CD4-positive, alpha-beta T cell (primary cell): ENCODE results near the gene GLP2R. TPM values are rescaled to one million over a fixed set of nuclear protein-coding genes. Genes with fewer than 3 reads are reported as not detected.

Source experiments
- ATAC-seq: fragments of 200-7000 bp; cut with Tn5 transposase; one replicate; pipeline ENCODE4 v1.10.0; 2022; ENCODE audit warnings: mild to moderate bottlenecking; ENCODE audit not compliant: poor library complexity
- CTCF ChIA-PET: fragments of 350-600 bp; sonication (Branson Sonifier 250); formaldehyde crosslinking; loops from one replicate; lab custom pipeline; 2021; ENCODE audit warnings: antibody characterized with exemption, inconsistent platforms; lab: Charles Lee
- POLR2A ChIA-PET: fragments of 350-600 bp; sonication (Branson Sonifier 250); formaldehyde crosslinking; loops from one replicate; lab custom pipeline; 2021; ENCODE audit warnings: antibody characterized with exemption, inconsistent platforms; lab: Charles Lee
- DNase-seq, 14 experiments: peaks; one replicate each; pipeline ENCODE4 v3.0.0-alpha.2; 2013 to 2020; ENCODE audit warnings: mixed read lengths in 2 of 14
- H3K27ac ChIP-seq, 2 donors: one replicate each; pipeline versions ENCODE4 v1.5.1 to v1.7.0; 2013; ENCODE audit warnings: low read length in 2 of 2, low read depth in 1 of 2, mild to moderate bottlenecking in 1 of 2
- H3K27me3 ChIP-seq, 2 experiments: 1 replicate in 1 of 2; 2 replicates in 1 of 2; pipeline versions ENCODE4 v1.6.1 to v1.7.0; 2013; ENCODE audit warnings: low read length in 2 of 2, control low read depth in 1 of 2, mild to moderate bottlenecking in 1 of 2, moderate library complexity in 1 of 2; ENCODE audit not compliant: insufficient read depth in 2 of 2, control insufficient read depth in 1 of 2
- H3K36me3 ChIP-seq: one replicate; pipeline ENCODE4 v1.6.1; 2013; ENCODE audit warnings: low read length, control low read depth; ENCODE audit not compliant: insufficient read depth
- H3K4me1 ChIP-seq: one replicate; pipeline ENCODE4 v1.6.1; 2013; ENCODE audit warnings: low read length, control low read depth; ENCODE audit not compliant: insufficient read depth
- H3K4me3 ChIP-seq: one replicate; pipeline ENCODE4 v1.5.1; 2013; ENCODE audit warnings: mild to moderate bottlenecking, low read length, moderate library complexity
- H3K9me3 ChIP-seq, 2 experiments: 1 replicate in 1 of 2; 2 replicates in 1 of 2; pipeline versions ENCODE4 v1.6.1 to v1.7.0; 2013; ENCODE audit warnings: low read length in 2 of 2, mild to moderate bottlenecking in 2 of 2, control low read depth in 1 of 2, moderate library complexity in 1 of 2; ENCODE audit not compliant: control insufficient read depth in 1 of 2, insufficient read depth in 1 of 2
- H3K27ac Mint-ChIP-seq: one replicate; pipeline ENCODE4 v1.8.0; 2020; ENCODE audit warnings: mixed read lengths
- H3K27me3 Mint-ChIP-seq: one replicate; pipeline ENCODE4 v1.8.0; 2021; ENCODE audit warnings: mixed read lengths
- H3K36me3 Mint-ChIP-seq: one replicate; pipeline ENCODE4 v1.8.0; 2021; ENCODE audit warnings: low read depth, mixed read lengths
- H3K4me1 Mint-ChIP-seq: one replicate; pipeline ENCODE4 v1.8.0; 2021; ENCODE audit warnings: low read depth, mixed read lengths
- H3K4me3 Mint-ChIP-seq: one replicate; pipeline ENCODE4 v1.8.0; 2020; ENCODE audit warnings: mild to moderate bottlenecking, mixed read lengths
- H3K9me3 Mint-ChIP-seq: one replicate; pipeline ENCODE4 v1.8.0; 2020; ENCODE audit warnings: mixed read lengths
- intact Hi-C, 2 experiments: fragments of 100-400 bp; cut with DNase I in 1 of 2; cut with micrococcal nuclease in 1 of 2; formaldehyde crosslinking; loops; one replicate each; pipeline versions ENCODE4 v1.15.1 to v1.9.0; 2023 to 2025; cut with DNase I, micrococcal nuclease
- total RNA-seq, 174 experiments: library from RNA in 2 of 174; stranded (reverse) in 2 of 174; gene quantifications; one replicate each; pipeline ENCODE4 v1.2.3 and lab custom pipeline; 2021 to 2026
- TF ChIP-seq, protein P1 (sequence below): fragments of 200-600 bp; IDR thresholded peaks from one replicate; pipeline ENCODE4 v1.8.0; 2022; ENCODE audit warnings: antibody characterized with exemption, mild to moderate bottlenecking

Gene GLP2R
- total RNA-seq, 2 experiments from 2014 or later: not detected

- Mint-ChIP-seq H3K36me3 (no peaks in the 10 kb centered on the region), H3K27me3 (no peaks in the 10 kb centered on the region), H3K9me3 (peaks cover 2% of the 10 kb centered on the region), H3K4me3 (no peak overlapping the region), H3K4me1 (no peaks in the 10 kb centered on the region), H3K27ac (no peak overlapping the region)
- Histone ChIP-seq H3K9me3 (peaks cover 0 to 24% of the 10 kb centered on the region in 2 experiments), H3K36me3 (no peaks in the 10 kb centered on the region), H3K4me1 (no peaks in the 10 kb centered on the region), H3K4me3 (no peak overlapping the region), H3K27me3 (no peaks in the 10 kb centered on the region), H3K27ac (no peak overlapping the region)
- no peak for DNase-seq
- TF ChIP-seq, protein P1, sequence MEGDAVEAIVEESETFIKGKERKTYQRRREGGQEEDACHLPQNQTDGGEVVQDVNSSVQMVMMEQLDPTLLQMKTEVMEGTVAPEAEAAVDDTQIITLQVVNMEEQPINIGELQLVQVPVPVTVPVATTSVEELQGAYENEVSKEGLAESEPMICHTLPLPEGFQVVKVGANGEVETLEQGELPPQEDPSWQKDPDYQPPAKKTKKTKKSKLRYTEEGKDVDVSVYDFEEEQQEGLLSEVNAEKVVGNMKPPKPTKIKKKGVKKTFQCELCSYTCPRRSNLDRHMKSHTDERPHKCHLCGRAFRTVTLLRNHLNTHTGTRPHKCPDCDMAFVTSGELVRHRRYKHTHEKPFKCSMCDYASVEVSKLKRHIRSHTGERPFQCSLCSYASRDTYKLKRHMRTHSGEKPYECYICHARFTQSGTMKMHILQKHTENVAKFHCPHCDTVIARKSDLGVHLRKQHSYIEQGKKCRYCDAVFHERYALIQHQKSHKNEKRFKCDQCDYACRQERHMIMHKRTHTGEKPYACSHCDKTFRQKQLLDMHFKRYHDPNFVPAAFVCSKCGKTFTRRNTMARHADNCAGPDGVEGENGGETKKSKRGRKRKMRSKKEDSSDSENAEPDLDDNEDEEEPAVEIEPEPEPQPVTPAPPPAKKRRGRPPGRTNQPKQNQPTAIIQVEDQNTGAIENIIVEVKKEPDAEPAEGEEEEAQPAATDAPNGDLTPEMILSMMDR: no peak
- POLR2A ChIA-PET: no interaction called here
- ATAC-seq: no peak
- CTCF ChIA-PET: no interaction called here
- intact Hi-C loops: no loop called here
Measured at GRCh38 chr17:9938764-9939163, 113.0 kb downstream of the GLP2R start.

DNA sequence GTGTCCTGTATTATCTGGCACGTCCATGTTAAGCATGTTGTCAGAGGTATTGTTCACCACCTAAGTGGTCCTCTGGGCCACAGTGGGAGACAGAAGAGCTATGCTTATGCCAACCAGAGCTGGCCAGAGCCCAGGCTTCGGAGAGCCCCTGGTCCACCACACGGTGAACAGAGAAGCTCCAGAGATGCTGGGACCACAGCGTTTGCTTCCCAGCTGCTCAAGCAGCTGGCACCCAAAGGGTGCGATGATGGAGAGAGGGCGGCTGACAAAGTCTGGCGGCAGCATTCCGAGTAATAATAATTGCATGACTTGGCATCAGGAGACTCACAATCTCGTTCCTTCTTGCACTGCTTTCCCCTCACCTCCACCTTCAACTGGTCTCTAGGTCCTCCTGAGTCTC lies 115.1 kb downstream of the GLP2R start:
- ChIA-PET CTCF (interaction anchor here (1.5 kb wide), 1 partner anchor 16 kb away, joined by 3 read pairs; no protein-coding TSS in a partner anchor), POLR2A (no interaction called here)
- ATAC-seq: no peak
- Histone ChIP-seq H3K36me3 (no peaks in the 10 kb centered on the region), H3K4me1 (no peaks in the 10 kb centered on the region), H3K9me3 (peaks cover 0 to 24% of the 10 kb centered on the region in 2 experiments), H3K27ac (no peak overlapping the region), H3K4me3 (no peak overlapping the region), H3K27me3 (no peaks in the 10 kb centered on the region)
- H3K27ac Mint-ChIP-seq: no peak overlapping the region
- H3K9me3 Mint-ChIP-seq: peaks cover 2% of the 10 kb centered on the region
- H3K36me3 Mint-ChIP-seq: no peaks in the 10 kb centered on the region
- no peak for DNase-seq
- H3K4me3 Mint-ChIP-seq: no peak overlapping the region
- TF ChIP-seq, protein P1: no peak
- H3K4me1 Mint-ChIP-seq: no peaks in the 10 kb centered on the region
- no peaks in the 10 kb centered on the region for H3K27me3 Mint-ChIP-seq
- intact Hi-C loops: no loop called here

- Mint-ChIP-seq H3K9me3 (peaks cover 2% of the 10 kb centered on the region), H3K4me1 (no peaks in the 10 kb centered on the region), H3K36me3 (no peaks in the 10 kb centered on the region), H3K27me3 (no peaks in the 10 kb centered on the region), H3K4me3 (no peak overlapping the region), H3K27ac (no peak overlapping the region)
- no peak for ATAC-seq
- Histone ChIP-seq H3K36me3 (no peaks in the 10 kb centered on the region), H3K4me3 (no peak overlapping the region), H3K27me3 (no peaks in the 10 kb centered on the region), H3K9me3 (peaks cover 0 to 24% of the 10 kb centered on the region in 2 experiments), H3K27ac (no peak overlapping the region), H3K4me1 (no peaks in the 10 kb centered on the region)
- no peak for DNase-seq
- CTCF ChIA-PET: interaction anchor here (1.5 kb wide), 1 partner anchor 17 kb away, joined by 3 read pairs; no protein-coding TSS in a partner anchor
- POLR2A ChIA-PET: no interaction called here
- TF ChIP-seq, protein P1: no peak
- intact Hi-C loops: no loop called here
Measured at GRCh38 chr17:9941305-9941704, 115.6 kb downstream of the GLP2R start.

Other genes with a start within 250 kb of the GLP2R start
- gene CFAP52, start 249.3 kb upstream of the GLP2R start, total RNA-seq: not detected
- gene USP43, start 180.4 kb upstream of the GLP2R start, total RNA-seq: under 1 TPM; 0.08 to 0.17 TPM
- not detected for gene DHRS7C, start 34.3 kb upstream of the GLP2R start, total RNA-seq
- gene GSG1L2, start 3.8 kb upstream of the GLP2R start, total RNA-seq: not detected
- not detected for gene RCVRN, start 79.3 kb downstream of the GLP2R start, total RNA-seq